GM19035 (cell line): ENCODE measurements around the gene AGMO.

Experiments
- ATAC-seq: cut with Tn5 transposase; IDR thresholded peaks from one replicate; pipeline ENCODE4 v1.9.1; 2021; ENCODE audit not compliant: unreplicated experiment

Gene AGMO

DNA sequence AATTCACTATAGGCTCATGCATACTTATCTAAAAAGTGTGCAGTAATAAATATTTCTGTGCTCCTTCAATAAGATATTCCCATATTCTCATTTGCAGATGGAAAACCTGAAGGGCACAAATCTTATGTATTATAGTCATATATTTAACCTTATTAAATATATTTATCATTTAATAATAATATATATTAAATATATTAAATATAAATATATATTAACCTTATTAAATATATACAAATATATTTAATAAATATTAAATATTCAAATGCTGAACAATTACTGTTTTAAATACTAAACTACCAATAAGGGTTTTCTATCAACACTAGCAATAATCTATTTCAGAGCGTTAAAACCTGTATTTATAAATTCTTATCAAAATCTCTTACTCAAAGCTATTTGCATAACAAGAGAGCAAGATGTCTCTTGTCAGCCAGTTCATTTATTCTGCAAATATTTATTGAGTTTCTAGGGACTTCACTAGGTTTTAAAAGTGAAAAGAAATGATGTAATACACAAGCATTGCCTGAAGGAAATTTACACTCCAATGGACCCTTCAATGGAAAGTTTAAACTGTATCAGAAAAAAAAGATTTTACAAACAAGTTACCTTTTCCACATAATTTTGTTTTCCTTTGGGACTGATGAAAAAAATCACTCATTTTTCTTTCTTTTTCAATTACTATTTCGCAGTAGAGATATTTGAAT is 159.2 kb downstream of the AGMO start:
- ATAC-seq: no peak

DNA sequence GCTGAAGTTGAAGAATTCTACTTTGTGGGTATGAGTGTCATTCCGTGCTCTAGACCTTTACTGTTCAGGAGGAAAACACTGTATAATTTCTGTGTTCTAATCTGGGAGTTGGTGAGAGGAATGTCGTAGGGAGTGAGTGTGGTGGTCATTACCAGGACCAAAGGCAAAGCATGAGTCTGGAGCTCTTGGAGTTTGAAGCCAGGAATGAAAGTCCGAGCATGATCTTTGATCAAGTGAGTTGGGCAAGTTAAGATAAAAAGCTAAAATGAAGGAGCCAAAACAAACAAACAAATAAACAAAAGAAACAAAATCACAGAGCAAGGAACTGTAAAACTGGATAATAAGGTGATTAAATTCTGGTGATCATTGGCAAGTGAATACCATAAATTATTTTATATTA is 161.4 kb downstream of the AGMO start:
- no peak for ATAC-seq

DNA sequence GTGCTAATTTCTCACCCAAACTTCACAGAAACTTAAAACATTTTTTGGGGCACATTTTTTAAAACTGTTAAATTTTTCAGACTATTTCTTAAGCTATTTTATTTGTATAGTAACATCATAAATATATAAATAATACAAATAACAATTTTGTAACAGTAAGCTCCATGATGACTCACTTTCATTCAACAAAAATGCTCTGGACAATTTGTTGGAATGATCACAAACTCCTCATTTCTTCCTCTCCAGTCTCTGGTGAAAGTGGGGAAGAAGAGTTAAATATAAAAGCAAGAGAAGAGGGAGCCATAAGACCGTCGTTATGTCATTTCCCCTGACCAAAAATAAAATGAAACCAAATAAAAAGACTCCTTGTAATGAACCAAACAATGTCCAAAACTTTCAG is 162.4 kb downstream of the AGMO start:
- ATAC-seq: no peak

DNA sequence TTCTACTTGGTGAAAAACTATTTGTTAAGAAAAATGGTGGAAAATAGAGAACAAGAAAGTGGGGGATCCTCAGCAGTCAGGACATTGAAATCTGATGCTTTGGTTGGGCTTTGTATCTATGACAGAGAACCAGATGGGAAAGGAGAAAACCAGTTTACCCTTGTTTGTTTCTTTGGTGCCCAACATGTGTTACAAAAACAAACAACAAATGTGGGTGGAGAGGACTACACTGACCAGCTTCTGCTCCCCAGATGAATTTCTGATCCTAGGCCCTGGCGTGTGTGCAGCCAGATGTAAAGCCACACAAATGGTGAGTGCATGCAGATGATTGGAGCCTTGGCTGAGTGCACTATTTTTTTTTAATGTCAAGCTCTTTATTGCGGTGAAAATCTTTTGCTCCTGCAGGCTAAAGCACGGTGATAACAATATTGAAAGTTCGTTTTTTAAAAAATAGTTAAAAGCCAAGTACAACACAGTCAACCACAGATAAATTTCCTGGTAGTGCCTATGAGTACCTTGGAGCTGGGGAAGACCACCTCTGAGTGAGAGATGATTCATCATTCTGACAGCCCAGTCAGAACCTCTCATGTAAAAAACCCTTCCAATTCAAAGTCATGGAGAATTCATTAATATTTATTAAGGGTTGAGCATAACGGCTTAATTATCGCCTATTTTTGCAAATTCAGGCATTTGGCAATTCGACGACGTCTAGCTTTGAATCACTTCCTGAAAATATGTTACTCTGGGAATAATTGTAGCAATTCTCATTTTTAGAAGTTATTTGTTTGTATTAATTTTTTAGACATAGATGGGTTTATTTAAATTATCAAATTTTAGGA is 163.7 kb downstream of the AGMO start:
- ATAC-seq: no peak

DNA sequence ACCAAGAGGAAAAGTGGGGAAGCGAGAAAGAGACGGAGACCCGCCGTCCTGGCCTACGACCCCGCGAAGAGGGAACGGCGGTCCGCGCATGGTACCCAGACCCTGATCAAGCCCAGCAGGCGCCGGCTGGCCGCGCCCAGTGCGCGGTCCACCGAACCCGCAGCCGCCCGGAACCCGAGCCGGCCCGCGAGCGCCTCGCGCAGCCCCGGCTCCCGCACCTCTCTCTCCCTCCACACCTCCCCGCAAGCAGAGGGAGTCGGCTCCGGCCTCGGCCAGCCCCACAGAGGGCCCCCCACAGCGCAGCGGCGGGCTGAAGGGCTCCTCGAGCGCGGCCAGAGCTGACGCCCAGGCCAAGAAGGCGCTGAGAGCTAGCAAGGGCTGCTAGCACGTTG is 164.7 kb downstream of the AGMO start:
- ATAC-seq: no peak

DNA sequence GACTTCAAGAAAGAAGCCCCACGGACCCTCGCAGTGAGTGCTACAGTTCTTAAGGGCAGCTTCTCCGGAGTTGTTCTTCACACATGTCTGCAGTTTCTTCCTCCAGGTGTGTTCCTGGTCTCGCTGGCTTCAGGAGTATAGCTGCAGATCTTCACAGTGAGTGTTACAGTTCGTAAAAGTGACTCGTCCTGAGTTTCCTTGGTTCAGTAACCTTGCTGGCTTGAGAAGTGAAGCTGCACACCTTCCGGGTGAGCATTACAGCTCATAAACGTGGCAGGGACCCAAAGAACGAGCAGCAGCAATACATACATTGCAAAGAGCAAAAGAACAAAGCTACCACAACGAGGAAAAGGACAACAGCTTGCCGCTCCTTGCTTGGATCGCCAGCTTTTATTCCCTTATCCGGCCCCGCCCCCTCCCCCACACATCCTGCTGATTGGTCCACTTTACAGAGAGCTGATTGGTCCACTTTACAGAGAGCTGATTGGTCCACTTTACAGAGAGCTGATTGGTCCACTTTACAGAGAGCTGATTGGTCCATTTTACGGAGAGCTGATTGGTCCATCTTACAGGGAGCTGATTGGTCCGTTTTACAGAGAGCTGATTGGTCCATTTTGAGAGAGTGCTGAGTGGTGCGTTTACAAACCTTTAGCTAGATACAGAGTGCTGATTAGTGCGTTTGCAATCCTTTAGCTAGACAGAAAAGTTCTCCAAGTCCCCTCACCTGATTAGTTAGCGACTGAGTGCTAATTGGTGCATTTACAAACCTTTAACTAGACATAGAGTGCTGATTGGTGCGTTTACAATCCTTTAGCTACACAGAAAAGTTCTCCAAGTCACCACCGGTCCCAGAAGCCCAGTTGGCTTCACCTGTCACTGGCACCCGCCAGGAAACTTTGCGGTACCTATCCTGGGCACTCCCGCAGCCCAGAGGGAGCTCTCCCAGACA is 165.3 kb downstream of the AGMO start:
- ATAC-seq: no peak

DNA sequence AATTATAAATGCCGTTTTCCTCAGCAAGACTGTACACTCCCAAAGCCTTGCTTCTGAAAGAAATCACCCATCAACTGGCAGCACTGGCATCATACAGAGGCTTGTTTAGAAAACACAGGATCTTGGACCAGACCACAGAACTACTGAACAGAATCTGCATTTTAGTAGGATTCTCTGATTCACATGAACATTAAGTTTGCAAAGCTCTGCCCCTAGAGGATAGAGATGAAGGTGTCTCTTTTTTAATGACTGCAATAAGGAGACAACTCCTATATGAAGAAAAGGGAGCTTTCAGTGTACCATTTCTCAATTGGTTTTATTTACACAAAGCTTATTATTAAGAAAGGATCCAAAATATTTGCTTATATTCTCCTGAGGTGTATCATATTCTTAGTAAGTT is 172.7 kb downstream of the AGMO start:
- ATAC-seq: no peak

DNA sequence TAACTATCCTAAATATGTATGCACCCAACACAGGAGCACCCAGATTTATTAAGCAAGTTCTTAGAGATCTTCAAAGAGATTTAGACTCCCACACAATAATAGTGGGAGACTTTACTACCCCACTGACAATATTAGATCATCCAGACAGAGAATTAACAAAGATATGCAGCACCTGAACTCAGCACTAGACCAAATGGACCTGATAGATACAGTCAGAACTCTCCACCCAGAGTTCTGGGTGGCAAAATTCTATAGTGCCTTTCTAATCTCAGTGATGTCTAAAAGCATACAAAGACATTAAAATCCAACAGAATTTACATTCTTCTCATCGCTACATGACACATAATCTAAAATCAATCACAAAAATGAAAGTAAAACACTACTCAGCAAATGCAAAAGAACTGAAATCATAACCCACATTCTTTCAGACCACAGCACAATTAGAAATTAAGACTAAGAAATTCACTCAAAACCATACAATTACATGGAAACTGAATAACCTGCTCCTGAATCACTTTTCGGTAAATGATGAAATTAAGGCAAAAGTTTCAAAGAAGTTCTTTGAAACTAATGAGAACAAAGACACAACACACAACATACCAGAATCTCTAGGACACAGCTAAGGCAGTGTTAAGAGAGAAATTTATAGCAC is 183.2 kb downstream of the AGMO start:
- no peak for ATAC-seq

DNA sequence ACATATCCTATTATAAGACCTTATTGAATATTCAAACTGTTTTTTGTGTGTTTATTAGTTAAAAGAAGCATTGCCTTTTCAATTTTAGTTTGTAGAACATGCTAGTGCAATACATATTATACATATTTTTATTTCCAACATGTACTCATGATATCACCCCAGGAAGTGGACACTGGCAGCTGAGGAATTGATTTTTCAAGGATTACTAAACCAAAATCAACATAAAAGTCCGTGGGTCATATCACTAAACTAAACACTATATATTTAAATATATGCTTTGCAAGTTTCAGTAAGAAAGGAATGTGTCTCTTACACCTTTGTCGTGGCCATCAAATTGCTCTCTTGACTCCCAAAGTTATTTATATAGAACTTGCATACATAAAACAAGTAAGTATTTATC is 185.2 kb downstream of the AGMO start:
- ATAC-seq: no peak

DNA sequence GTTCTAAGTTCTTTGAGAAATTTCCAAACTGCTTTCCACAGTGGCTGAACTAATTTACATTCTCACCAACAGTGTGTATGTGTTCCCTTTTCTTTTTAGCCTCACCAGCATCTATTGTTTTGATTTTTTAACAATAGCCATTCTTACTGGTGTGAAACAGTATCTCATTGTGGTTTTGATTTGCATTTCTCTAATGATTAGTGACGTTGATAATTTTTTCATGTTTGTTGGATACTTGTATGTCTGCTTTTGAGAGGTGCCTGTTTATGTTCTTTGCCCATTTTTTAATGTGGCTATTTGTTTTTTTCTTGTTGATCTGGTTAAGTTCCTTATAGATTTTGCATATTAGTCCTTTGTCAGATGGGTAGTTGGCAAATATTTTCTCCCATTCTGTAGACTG is 191.4 kb downstream of the AGMO start:
- ATAC-seq: no peak

DNA sequence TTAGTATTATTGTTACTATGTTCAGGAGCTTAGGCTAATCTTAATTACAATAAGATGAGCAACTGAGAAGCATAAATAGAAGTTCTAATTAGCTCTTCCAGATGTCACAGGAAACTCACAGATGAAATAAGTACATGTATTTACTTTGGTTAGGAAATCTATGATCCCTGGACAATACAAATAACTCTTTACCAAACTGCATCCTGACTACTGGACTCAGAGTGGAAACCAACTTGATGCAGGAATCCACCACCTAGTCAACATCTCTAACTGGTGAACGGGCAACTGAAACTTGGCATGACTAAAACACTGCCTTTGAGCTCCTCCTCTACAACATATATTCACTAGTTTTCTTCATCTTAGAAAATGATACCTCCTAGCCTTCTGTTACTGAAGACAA is 193.2 kb downstream of the AGMO start:
- no peak for ATAC-seq

DNA sequence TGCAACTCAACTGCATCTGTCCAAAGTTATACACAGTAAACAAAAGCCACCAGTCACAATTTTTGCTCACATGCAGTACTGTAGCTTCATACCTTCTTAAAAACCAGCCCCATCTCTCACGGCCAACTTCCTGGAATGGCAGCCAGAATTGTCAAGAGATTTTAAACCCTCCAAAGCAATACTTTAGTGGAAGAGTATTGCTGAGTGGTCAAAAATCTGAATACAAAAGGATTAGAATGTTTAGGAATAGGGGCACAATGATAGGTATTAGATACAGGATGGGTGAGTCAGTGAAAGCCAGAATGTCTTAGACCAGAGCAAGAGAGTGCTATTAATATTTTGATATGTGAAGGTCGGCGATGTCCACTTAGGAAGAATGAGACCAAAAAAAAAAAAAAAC is 193.9 kb downstream of the AGMO start:
- no peak for ATAC-seq

DNA sequence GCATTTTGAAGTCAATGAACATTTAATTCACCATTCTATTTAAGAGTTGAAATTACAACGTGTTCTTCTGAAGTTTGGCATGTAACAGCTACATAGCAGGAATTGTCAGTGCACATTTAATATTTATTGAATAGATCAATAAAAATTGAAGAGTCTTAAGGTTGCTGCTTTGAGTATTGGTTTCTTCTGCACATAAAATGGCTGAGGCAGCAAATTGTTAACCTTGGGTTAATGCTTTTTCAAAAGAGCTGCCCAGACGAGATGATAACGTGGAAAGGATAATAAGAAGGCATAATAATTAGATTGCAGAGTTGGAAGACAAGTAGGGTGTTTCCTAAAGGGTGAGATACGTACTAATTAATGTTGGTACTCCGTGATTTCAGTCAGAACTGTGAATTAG is 203.7 kb downstream of the AGMO start:
- ATAC-seq: no peak

DNA sequence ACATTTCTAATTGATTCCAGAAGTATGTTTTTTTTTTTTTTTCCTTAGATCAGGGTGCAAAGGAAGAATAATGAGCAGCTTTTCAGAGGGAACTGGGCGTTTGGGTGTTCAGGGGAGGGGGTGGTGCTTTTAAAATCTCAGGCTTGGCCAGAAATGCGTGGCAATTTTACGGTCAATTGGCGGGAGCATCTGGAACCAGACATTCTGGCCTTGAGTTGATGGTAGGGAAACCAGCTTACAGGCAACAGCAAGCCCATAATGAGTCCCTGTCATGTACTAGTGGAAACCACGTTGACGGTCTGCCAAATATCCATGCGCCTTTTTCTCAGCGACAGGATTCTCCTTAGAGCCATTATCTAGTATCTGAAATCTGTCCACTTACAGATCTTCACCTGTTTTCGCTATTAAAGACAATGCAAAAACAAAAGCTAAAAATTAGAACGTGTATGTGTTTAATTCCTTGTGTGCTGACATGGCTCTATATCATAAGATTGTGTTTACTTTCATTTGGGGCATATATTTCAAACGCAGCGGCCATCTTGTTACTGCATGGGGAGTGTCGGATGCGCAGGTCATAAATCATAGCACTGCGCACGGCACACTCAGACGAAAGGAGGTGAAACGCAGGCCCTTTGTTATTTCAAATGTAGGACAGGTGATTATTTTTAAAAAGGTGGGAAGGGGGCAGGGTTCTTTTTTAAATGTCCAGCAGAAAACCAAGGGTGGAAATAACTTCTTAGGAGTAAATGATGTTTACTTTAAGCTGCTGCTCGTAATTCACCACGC is 209.2 kb downstream of the AGMO start:
- ATAC-seq: no peak

DNA sequence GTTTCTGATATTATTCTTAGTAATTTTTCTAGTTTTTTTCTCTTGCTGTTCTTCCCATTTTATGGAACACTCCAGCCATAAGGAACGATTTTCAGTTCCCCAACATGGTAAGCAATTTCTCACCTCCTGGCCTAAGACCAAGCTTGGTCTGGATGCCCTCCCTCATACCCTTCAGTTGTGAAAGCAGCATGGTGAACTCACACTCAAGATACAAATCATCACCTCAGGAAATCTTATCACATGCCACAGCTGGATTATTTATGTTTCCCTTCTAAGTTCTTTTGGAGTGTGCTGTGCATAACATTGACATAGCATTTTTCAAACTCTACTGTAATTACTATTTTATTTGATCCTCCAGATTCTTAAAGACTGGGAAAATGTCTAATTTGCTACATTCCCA is 216.6 kb downstream of the AGMO start:
- no peak for ATAC-seq

DNA sequence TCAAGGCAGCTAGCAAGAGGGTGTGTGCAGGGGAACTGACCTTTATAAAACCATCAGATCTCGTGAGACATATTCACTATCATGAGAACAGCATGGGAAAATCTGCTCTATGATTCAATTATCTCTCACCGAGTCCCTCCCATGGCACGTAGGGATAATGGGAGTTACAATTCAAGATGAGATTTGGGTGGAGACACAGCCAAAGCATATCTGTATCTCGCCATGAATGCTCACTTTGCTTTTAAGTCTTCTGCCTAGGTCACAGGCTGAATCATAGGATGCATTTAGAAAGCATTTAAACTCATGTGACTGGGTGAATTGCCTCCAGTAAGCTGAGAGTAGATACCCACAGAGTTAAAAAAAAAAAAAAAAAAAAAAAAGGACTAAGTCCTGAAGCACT is 220.0 kb downstream of the AGMO start:
- ATAC-seq: no peak

DNA sequence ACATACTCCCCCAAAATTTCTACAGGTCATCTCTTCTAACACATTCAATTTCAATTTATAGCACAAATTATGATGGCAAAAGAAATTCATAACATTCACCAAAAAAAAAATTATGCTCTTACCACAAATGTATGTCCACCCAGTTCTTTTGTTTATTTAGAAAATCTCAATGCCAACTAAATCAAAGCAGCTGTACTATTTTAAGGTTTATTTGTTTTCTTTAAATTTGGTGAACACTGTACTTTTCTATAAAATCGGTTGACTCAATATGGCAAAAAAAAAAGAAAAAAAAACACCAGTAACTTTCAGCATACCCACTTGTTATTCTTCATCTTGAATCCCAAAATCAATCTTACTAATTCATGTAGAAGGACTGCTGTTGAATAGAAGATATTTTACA is 225.7 kb downstream of the AGMO start:
- ATAC-seq: no peak

DNA sequence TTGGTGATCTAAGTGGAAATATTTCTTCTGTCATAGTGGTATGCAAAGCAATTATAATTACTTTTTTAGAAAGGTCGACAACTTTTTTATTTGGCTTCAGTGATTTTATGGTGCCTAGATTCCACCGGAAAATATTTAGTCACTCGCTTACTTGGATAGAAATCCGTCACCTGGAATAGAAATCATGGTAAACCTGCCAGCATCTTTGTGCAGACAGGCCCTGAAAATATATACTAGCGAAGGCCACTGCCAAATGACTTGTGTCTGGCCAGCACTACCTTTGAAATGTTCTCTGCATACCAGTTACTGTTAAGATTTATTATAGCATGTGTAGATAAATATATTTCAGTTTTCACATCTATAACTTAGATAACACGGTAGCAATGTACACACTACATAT is 226.4 kb downstream of the AGMO start:
- no peak for ATAC-seq

DNA sequence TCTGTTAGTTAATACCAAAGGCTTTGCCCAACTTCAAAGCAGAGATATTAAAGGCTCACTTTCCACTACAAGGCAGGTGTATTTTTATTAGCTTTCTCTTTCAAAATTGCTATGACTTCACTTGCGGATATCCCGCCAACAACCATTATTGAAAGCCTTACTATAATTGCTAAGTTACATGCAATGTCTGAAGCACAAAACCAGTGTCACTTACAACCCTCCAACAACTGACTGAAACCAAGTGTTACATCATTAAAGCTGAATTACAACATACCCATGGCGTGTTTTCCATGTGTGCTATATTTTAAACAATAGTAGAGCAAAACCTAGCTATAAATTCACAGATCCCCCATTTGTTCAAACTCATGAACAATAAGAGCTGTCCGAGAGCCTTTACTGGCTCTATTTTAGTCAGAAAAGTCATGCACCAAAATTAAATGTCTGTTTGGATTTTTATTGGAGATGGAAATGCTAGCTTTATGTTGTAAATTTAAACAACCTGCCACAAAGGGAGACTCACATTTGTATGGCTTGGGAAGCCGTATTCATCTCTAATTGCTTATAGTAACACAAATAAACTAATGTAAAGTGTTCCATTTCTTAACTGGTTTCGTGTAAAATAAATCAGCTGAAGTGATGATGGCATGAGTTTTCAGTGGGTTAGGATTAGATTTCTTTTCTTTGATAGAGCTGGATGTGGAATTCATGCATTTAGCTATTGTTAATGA is 227.1 kb downstream of the AGMO start:
- ATAC-seq: no peak

DNA sequence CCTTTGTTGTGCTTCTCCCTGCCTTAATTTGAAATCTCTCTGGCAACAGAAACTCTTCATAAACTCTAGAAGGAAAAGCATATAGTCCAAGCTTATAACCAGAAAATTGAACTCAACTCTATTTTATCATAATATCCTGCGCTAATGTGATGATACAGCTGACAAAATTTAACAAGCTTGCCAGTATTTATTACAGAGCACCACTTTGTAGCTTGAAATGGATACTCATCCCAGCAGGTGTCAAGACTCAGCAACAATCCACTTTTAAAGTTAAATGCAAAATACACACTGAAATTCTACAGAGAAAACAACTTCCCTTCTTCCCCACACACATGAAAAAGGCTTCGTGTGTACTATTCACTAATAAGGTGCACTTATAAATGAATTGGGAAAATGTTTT is 228.9 kb downstream of the AGMO start:
- ATAC-seq: no peak
